NCI-H2227 (cell line): Measurements from ENCODE around the gene NRAP.

Experiments used
- DNase-seq: peaks from one replicate; lab custom pipeline; 2025; ENCODE audit not compliant: unreplicated experiment; lab: John Stamatoyannopoulos, UW

NRAP gene

DNA sequence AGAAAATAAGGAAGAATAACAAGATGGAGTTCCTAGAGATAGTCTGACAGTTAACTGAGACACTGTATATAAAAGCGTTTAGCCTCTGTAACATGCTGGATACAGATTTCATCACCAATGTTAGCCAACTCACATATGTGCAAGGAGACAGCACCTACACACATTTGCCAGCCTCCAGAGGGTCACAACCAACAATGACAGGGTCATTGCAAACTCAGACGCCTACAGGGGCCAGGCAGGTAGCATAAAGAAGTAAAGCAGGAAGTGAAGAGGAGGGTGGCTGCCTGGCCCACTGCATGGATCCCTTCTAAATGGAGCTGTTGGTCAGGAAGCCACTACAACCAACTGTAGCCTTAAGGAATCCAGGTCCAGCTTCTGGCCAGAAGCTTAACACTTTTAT, 50.4 kb downstream of the NRAP start:
- DNase-seq = no peak

- DNase-seq = no peak
Observed at GRCh38 chr10:113612154-113612553, 51.7 kb downstream of the NRAP start.

DNA sequence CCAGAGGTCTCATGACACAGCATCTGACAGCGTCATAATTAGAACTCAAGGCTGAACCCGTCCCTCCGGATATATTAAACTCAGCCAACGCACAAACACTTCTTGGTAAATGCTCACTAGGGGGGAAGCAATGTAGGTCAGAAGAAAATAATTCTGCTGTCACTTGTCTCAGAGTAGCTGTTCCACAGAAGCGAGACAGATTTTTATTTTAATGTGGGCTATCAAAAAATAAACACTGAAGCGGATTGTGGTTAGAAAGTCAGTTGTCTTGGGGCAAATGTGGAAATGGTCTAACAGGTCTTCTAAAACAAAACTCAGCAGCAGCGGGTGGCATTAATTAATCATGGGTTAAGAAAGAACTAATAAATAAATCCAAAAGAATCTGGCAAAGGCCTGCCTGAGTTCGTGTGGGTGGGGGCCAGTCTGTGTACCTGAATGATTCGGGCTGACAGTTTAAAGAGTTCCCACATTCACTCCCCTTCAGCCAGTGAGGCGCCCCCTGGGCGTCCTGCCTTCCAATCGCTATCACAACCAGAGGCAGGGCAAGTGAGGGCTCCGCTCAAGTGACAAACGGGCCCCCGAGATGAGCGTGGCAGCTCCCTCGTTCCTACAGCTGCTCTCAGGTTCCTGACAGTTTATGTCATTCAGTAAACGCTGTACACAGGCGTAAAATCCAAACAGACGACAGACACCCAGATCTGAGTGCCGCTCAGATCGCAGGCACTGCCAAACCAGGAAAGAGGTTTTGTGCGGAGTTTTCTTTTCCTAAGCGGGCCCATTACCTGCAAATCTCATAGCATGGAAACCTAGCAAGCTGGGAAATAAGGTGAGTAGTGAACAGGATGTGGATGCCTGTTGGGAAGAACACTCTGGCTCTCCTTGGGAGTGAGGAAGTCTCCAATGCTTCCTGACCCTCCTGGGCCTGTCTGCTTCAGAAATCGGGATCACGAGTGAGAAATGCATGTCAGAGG, 52.9 kb downstream of the NRAP start:
- DNase-seq = peak; percentile 3

DNA sequence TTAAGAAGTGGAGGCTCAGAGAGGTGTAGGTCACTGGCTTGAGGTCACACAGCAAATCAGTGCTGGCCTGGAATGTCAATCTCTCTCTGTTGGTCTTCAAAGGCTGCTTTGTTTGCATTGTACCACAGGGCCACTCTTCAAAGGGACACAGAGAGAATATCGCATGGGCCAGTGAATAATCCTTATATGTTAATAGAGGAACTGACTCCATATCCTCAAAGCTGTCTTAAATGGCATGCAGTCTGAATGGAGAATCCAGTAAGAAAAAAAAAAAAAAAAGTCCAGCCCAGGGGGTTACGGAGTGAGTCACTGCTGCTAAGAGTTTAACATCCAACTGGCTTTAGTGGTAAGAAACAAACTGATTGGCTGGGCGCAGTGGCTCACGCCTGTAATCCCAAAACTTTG, 54.1 kb downstream of the NRAP start:
- no peak for DNase-seq

DNA sequence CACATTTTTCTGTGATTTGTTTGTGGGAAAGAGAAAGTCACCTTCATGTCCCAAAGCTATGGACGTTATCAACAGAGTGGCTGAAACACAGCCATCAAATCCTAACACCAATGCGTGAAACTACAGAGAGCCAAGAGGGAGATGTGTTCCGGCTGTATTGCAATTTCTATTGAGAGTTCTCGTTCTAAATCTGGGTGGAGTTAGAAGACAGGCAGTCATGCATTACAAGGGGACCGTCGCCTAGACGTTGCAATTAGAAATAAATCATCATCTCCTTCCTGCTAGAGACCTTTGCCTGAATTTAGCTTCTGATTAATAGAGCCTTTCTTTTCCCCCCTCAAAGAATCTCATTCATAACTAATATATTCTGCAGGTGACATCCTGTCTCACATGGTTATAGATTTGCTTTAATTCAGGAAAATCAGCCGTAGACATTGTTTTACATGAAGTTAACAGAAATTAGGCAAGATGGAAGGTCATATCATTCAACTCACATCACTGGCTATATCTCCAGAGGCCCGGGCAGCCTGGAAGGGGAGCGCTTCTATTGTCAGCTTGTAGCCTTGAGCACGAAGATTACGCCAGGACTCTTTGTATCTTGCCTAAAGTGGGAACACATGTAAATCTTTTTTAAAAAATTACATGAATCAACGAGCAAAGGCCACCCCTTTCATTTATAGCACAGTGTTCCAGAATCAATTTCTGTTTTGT, 58.4 kb downstream of the NRAP start:
- DNase-seq = no peak

DNA sequence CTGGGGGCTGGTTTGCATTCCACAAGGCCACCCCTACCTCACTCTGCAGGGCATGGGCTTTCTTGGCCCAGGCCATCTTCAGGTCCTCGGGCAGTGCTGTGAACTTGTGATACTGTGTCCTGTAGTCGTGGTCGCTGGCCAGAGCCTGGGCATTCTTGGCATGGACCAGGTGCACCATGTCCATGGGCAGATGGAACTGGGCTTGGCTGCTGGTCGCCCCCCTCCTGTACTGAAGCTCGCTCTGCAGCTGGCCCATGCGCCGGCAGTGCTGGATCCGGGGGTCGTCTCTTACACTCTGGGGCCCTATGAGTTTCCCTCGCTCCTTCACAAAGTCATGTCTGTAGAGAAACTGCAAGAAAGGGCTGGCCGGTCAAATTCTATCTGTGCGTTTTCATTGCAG, 59.3 kb downstream of the NRAP start:
- no peak for DNase-seq

DNA sequence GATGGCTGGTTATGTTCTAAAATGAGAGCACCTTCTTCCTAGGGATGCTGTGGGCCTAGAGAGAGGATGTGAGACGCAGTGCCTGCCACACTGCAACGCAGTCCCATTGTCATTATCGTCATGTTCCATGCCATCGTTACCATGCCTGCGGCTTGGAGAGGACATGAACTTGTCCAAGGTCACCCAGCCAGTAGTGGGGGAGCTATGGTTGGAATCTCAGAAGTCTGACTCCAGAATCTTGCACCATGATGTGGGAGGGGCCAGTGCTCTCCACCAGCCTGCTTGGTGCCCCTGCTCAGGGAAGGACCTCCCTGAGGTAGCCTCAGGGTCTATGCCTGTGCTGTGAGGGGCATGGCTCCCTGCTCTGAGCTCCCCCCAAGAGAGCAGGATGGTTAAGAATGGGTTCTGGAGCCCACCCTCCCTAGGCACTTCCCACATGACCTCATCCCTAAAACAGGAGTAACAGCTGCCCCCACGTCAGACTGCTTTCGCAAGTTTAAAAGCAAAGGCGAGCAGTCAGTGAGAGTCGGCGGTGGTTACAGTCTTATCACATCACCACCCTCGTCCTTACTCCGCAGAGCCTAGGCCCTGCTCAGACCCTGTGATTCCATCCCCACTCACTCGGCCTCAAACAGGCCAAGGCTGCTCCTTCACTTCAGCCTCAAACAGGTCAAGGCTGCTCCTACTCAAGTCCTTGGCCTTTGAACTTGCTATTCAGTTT, 60.6 kb downstream of the NRAP start:
- DNase-seq = no peak

GRCh38 chr10:113600569-113600968, 63.3 kb downstream of the NRAP start:
- no peak for DNase-seq

DNA sequence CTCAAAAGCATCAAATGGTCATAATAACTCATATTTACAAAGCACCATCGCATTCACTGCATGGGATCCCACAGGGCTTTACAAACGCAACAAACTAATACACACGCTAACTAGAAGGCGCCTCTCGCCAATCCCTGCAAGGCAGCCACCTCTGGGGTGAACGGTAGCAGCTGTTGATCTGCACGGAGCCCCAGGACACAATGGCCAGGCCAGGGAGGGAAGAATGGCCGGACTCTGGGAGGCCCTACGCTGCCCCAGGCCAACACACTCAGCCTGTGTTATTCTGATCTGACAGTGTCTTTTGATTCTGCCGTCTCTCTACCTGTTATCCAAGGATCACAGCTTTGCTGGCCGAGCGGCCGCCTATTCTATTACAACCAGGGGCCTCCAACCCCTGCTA, 69.2 kb downstream of the NRAP start:
- no peak for DNase-seq

GRCh38 chr10:113592380-113592779, 71.5 kb downstream of the NRAP start:
- DNase-seq = no peak

DNA sequence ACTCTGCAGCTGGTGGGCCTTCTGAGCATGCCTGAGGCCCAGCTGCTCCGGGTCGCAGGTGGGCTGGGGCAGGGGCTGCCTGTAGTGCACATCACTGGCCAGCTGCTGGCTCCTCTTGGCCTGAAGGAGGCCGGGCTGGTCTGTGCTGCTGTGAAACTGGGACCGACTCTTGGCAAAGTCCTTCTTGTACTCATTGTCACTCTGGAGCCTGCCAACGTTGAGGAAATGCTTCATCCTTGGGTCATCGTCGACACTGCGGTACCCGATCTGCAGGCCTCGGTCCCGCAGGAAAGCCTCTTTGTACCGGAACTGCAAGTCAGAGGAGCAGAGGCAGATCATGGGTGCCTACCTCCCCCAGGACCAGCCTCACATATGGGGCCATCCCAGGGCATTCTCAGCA, 73.3 kb downstream of the NRAP start:
- DNase-seq = no peak

DNA sequence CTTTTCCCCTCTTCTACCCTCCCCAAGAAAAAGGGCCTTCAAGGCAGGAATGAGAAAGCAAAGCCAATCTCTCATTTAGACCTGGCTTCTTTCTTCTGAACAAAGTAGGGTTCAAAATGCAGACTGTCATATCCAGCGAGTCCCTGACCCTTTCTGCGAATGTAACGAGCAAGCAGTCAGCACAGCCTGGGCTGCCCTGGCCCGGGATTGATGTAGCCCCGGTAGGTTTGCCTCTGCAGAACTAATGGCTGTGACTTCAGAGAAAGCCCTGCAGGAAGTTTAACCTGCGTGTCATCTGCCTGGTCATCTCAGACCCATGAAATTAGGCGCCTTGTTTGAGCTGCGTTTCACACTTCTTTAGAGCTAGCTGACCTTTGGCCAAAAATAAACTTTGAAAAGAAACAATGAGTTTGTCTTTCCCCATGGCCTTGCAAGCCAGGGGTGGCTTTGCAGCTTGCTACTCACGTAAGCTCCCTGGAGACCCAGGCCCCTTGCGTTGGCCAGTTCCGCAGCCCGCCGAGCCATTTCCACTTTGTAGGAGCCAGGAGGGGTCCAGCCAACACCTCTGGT, 74.6 kb downstream of the NRAP start:
- no peak for DNase-seq

GRCh38 chr10:113585949-113586348, 77.9 kb downstream of the NRAP start:
- DNase-seq = no peak

DNA sequence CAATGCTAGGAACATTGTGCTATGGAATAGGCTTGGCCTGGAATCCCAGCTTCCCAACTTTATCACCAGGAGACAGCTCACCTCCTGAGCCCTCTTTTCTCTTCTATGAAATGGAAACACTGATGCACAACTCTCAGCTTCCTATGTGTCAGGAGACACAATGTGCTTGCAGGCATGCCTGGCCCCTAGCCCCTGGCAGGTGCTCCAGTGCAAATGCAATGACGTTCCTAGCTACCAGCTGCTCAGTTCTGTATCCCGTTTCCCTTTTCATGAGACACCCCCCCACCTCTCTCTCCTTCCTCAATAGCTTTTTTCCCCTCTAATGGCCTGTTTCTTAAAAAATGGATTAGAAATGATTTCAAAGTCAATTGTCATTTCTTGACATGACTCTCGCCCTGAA, 80.3 kb downstream of the NRAP start:
- no peak for DNase-seq

- no peak for DNase-seq
Observed at GRCh38 chr10:113581092-113581491, 82.7 kb downstream of the NRAP start.

- DNase-seq = no peak
Observed at GRCh38 chr10:113578773-113579172, 85.1 kb downstream of the NRAP start.

DNA sequence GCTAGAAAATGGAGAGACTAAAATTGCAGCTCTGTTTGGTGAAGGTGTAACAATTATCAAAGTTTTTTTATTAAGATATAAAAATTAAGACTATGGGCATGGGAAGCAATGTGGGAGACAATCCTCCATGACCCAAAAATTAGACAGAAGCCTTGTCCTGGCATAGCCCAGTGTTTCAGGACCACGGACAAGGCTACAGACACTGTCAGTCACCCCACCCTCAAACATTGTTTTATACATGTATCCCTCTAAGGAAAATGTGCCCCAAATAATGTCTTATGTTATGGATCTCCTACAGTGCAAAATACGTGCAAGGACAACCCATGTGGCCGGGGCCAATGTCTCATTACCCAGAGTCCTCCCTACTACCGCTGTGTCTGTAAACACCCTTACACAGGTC, 87.0 kb downstream of the NRAP start:
- no peak for DNase-seq

- DNase-seq = no peak
Observed at GRCh38 chr10:113573368-113573767, 90.5 kb downstream of the NRAP start.

DNA sequence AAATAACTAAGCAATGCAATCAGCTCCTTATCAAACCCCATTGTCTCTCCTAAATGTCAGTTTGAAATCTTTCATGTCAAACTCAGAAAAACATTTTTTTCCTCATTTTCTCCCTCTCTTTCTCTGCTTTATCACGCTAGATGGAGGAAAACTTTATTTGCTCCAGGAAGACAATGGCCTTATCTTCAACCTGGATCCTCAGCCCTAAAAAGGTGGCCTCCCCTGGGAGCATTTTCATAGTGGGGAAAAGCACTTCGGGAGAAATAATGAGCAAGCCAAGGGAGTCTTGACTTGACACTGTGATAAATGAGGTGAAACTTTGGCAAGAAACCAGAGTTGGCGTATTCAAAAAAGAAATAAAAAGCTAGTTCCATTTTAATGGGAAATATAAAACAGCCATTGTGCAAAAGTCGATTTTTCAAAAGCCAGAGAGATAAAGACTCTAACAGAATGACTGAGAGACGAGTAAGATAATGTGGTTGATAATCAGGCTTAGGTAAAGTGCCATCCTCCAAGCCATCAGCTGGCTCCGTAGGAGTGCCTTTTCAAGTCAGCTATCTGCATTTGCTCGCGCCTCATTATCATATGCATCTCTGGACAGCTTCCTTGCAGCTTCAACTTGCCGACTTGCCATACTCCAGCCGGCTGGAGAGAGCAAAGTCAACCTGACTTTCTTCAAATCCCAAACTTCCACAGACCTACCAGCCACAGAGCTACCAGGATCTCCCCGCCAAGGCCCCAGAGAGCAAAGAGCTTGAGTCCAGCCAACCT, 91.1 kb downstream of the NRAP start:
- DNase-seq = no peak

- DNase-seq = no peak
Observed at GRCh38 chr10:113569576-113569975, 94.3 kb downstream of the NRAP start.

DNA sequence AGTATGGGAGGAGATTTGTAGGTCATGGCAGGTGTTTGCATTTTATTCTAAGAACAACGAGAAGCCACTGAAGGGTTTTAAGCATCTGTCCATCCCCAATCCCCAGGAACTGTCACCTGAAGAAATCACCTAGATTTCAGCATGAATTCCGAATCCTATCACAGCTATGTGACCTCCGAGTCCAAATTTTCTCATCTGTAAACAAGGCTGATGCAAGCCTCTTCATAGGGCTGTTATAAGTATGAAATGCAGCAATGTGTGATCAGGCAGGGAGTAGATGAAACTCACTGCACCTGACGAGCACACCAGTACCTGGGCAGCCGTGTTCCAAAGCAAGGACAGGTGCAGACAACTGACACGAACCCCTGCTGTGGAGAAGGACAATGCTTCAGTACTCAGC, 97.0 kb downstream of the NRAP start:
- no peak for DNase-seq
